Measurements from ENCODE around the gene FOXE3.
"Not testable (repeated sequence)": the region's sequence is repeated elsewhere in the genome, so short reads cannot be mapped to it uniquely, and the experiment has no call there.

Gene FOXE3

GRCh38 chr1:47449822-47450552 lies 33.9 kb downstream of the FOXE3 start:
- peak; percentile 63 for DNase-seq (ENCODE audit: low spot score)

- peak; percentile 34 for DNase-seq (ENCODE audit: low spot score)
Measured at GRCh38 chr1:47450606-47451005, 34.5 kb downstream of the FOXE3 start.

- no peak for DNase-seq (ENCODE audit: low spot score)
Measured at GRCh38 chr1:47452426-47452825, 36.3 kb downstream of the FOXE3 start.

- not testable (repeated sequence) for DNase-seq (ENCODE audit: low spot score)
Measured at GRCh38 chr1:47453910-47454309, 37.8 kb downstream of the FOXE3 start.

GRCh38 chr1:47456250-47456649 lies 40.2 kb downstream of the FOXE3 start:
- no peak for DNase-seq (ENCODE audit: low spot score)

- DNase-seq (ENCODE audit: low spot score) = not testable (repeated sequence)
Measured at GRCh38 chr1:47457547-47457946, 41.5 kb downstream of the FOXE3 start.

GRCh38 chr1:47459253-47459788 lies 43.2 kb downstream of the FOXE3 start:
- DNase-seq (ENCODE audit: low spot score) = peak; percentile 25

- no peak for DNase-seq (ENCODE audit: low spot score)
Measured at GRCh38 chr1:47460040-47460439, 44.0 kb downstream of the FOXE3 start.

GRCh38 chr1:47460456-47460855 lies 44.4 kb downstream of the FOXE3 start:
- DNase-seq (ENCODE audit: low spot score) = no peak

GRCh38 chr1:47465605-47466004 lies 49.5 kb downstream of the FOXE3 start:
- DNase-seq (ENCODE audit: low spot score) = no peak
